H1 (cell line): ENCODE results near the gene TMEM135. TPM values are rescaled to one million over a fixed set of nuclear protein-coding genes. Genes with fewer than 3 reads are reported as not detected.

Source experiments
- CTCF ChIA-PET: fragments of 300-600 bp; sonication (Branson Sonifier 250); formaldehyde crosslinking; loops from one replicate; lab custom pipeline; 2021; ENCODE audit not compliant: partially characterized antibody; lab: Charles Lee
- POLR2A ChIA-PET: fragments of 300-600 bp; sonication (Branson Sonifier 250); formaldehyde crosslinking; loops from one replicate; lab custom pipeline; 2021; ENCODE audit warnings: inconsistent platforms; ENCODE audit not compliant: partially characterized antibody; lab: Charles Lee
- DNase-seq, 2 experiments: peaks; one replicate each; pipeline versions ENCODE4 v3.0.0 to v3.0.0-alpha.2; 2010 to 2022; ENCODE audit warnings: low spot score in 2 of 2, low read depth in 1 of 2, mixed read lengths in 1 of 2
- FAIRE-seq: peaks from 2 replicates; lab custom pipeline; 2011; peaks lifted over from hg19 to GRCh38; lab: Jason Lieb, UNC
- H2AFZ ChIP-seq: 2 replicates; pipeline ENCODE4 v1.8.1; 2012; ENCODE audit warnings: low read length, inconsistent platforms
- H2AK5ac ChIP-seq: 2 replicates; pipeline ENCODE4 v1.6.1; 2013; ENCODE audit warnings: low read depth, low read length
- H2BK120ac ChIP-seq: replicated peaks from 2 replicates; pipeline ENCODE3; 2013; ENCODE audit warnings: low read depth, low read length, inconsistent platforms
- H2BK12ac ChIP-seq: 2 replicates; pipeline ENCODE4 v1.6.1; 2013; ENCODE audit warnings: low read depth, low read length
- H2BK15ac ChIP-seq: 2 replicates; pipeline ENCODE4 v1.6.1; 2013; ENCODE audit warnings: low read length
- H2BK20ac ChIP-seq: 2 replicates; pipeline ENCODE4 v1.6.1; 2013; ENCODE audit warnings: low read length
- H2BK5ac ChIP-seq: 2 replicates; pipeline ENCODE4 v1.6.1; 2013; ENCODE audit warnings: low read depth, low read length
- H3K14ac ChIP-seq: 2 replicates; pipeline ENCODE4 v1.6.1; 2013; ENCODE audit warnings: inconsistent platforms; ENCODE audit not compliant: insufficient read length
- H3K18ac ChIP-seq: 2 replicates; pipeline ENCODE4 v1.6.1; 2013; ENCODE audit warnings: low read length; ENCODE audit errors: extremely low read depth
- H3K23ac ChIP-seq: 2 replicates; pipeline ENCODE4 v1.6.1; 2013; ENCODE audit warnings: inconsistent platforms; ENCODE audit not compliant: insufficient read length
- H3K23me2 ChIP-seq: 2 replicates; pipeline ENCODE4 v1.6.1; 2013; ENCODE audit warnings: low read depth, low read length
- H3K27ac ChIP-seq: 2 replicates; pipeline ENCODE4 v1.6.1; 2011; ENCODE audit warnings: low read depth, low read length, inconsistent platforms
- H3K27me3 ChIP-seq, 4 experiments: replicated peaks in 1 of 4; 1 replicate in 1 of 4; 2 replicates in 3 of 4; pipeline versions ENCODE4 v1.6.1 to v1.8.1; 2011 to 2013; ENCODE audit warnings: low read length in 3 of 4, mild to moderate bottlenecking in 3 of 4, inconsistent platforms in 2 of 4, mixed read lengths in 2 of 4, moderate library complexity in 1 of 4; ENCODE audit not compliant: control insufficient read depth in 3 of 4, insufficient read depth in 3 of 4; ENCODE audit errors: extremely low read depth in 1 of 4
- H3K36me3 ChIP-seq, 4 experiments: 2 replicates each; pipeline versions ENCODE4 v1.6.1 to v1.8.1; 2011 to 2013; ENCODE audit warnings: mild to moderate bottlenecking in 4 of 4, low read length in 3 of 4, moderate library complexity in 2 of 4, control low read depth in 1 of 4, inconsistent platforms in 1 of 4; ENCODE audit not compliant: insufficient read depth in 4 of 4, control insufficient read depth in 2 of 4
- H3K4ac ChIP-seq: replicated peaks from 2 replicates; pipeline ENCODE3; 2013; ENCODE audit warnings: low read length, low read depth, mixed read lengths, inconsistent platforms; ENCODE audit not compliant: insufficient read length
- H3K4me1 ChIP-seq, 4 experiments: replicated peaks in 1 of 4; 1 replicate in 1 of 4; 2 replicates in 3 of 4; pipeline versions ENCODE4 v1.6.1 to v1.8.1; 2011 to 2013; ENCODE audit warnings: low read length in 3 of 4, inconsistent platforms in 2 of 4, mixed read lengths in 1 of 4; ENCODE audit not compliant: insufficient read depth in 4 of 4, control insufficient read depth in 3 of 4
- H3K4me2 ChIP-seq, 2 experiments: 2 replicates each; pipeline versions ENCODE4 v1.6.1 to v1.8.1; 2011 to 2013; ENCODE audit warnings: low read depth in 2 of 2, low read length in 2 of 2, control low read depth in 1 of 2, inconsistent platforms in 1 of 2, mild to moderate bottlenecking in 1 of 2; ENCODE audit not compliant: insufficient read depth in 1 of 2
- H3K4me3 ChIP-seq, 4 experiments: fragments of 200-600, 300-600 bp in 1 of 4; sonication (generic), shearing (Covaris generic), sonication (Bioruptor Twin) in 1 of 4; 2 replicates each; pipeline versions ENCODE4 v1.5.1 to v1.8.1; 2011 to 2016; ENCODE audit warnings: low read length in 4 of 4, low read depth in 3 of 4, control low read depth in 2 of 4, inconsistent platforms in 2 of 4, mild to moderate bottlenecking in 2 of 4, mixed read lengths in 1 of 4, moderate library complexity in 1 of 4; ENCODE audit not compliant: insufficient read depth in 2 of 4; ENCODE audit errors: extremely low read depth in 1 of 4
- H3K56ac ChIP-seq: replicated peaks from 2 replicates; pipeline ENCODE3; 2013; ENCODE audit warnings: low read depth, mild to moderate bottlenecking, mixed read lengths, low read length, inconsistent platforms; ENCODE audit not compliant: insufficient read length
- H3K79me1 ChIP-seq: 2 replicates; pipeline ENCODE4 v1.6.1; 2013; ENCODE audit warnings: low read depth, low read length, control low read depth
- H3K79me2 ChIP-seq, 2 experiments: 2 replicates each; pipeline versions ENCODE4 v1.6.1 to v1.8.1; 2012 to 2013; ENCODE audit warnings: low read length in 2 of 2, mild to moderate bottlenecking in 2 of 2, inconsistent platforms in 1 of 2; ENCODE audit not compliant: insufficient read depth in 2 of 2, control insufficient read depth in 1 of 2
- H3K9ac ChIP-seq, 4 experiments: replicated peaks in 1 of 4; 1 replicate in 1 of 4; 2 replicates in 3 of 4; pipeline versions ENCODE4 v1.6.1 to v1.8.1; 2011 to 2013; ENCODE audit warnings: low read depth in 3 of 4, low read length in 3 of 4, control low read depth in 2 of 4, mild to moderate bottlenecking in 2 of 4, moderate library complexity in 2 of 4, inconsistent platforms in 1 of 4; ENCODE audit errors: extremely low read depth in 1 of 4
- H3K9me3 ChIP-seq, 2 experiments: 2 replicates each; pipeline versions ENCODE4 v1.6.1 to v1.8.1; 2012 to 2013; ENCODE audit warnings: mild to moderate bottlenecking in 2 of 2, moderate library complexity in 2 of 2, control low read depth in 1 of 2, inconsistent platforms in 1 of 2, low read depth in 1 of 2, low read length in 1 of 2, mixed read lengths in 1 of 2; ENCODE audit not compliant: insufficient read depth in 2 of 2
- H4K20me1 ChIP-seq, 2 experiments: replicated peaks in 1 of 2; 2 replicates each; pipeline versions ENCODE3 to v1.8.1; 2011 to 2013; ENCODE audit warnings: inconsistent platforms in 2 of 2, low read length in 2 of 2, mild to moderate bottlenecking in 1 of 2; ENCODE audit not compliant: insufficient read depth in 2 of 2, control insufficient read depth in 1 of 2
- H4K5ac ChIP-seq: 2 replicates; pipeline ENCODE4 v1.6.1; 2013; ENCODE audit warnings: low read length, low read depth, mixed read lengths, inconsistent platforms; ENCODE audit not compliant: insufficient read length
- H4K8ac ChIP-seq: 2 replicates; pipeline ENCODE4 v1.8.0; 2013; ENCODE audit warnings: mild to moderate bottlenecking, moderate library complexity, low read length, inconsistent platforms; ENCODE audit not compliant: insufficient read depth; ENCODE audit errors: extremely low read depth
- H4K91ac ChIP-seq: replicated peaks from 2 replicates; pipeline ENCODE3; 2013; ENCODE audit warnings: low read length, mixed read lengths, inconsistent platforms; ENCODE audit not compliant: insufficient read length
- ASH2L ChIP-seq: fragments of 200-600, 300-600 bp; sonication (generic); IDR thresholded peaks from one replicate; pipeline ENCODE4 v1.7.1; 2017; ENCODE audit warnings: low read length
- CEBPB ChIP-seq: IDR thresholded peaks from 2 replicates; pipeline ENCODE4 v1.6.1; 2012; ENCODE audit warnings: low read depth, low read length
- EZH2 ChIP-seq: fragments of 200-600 bp; sonication (generic); IDR thresholded peaks from 2 replicates; pipeline ENCODE4 v1.7.1; 2012; ENCODE audit warnings: low read depth, mild to moderate bottlenecking, moderate library complexity, low read length, inconsistent platforms; ENCODE audit not compliant: severe bottlenecking
- GTF2F1 ChIP-seq: IDR thresholded peaks from 2 replicates; pipeline ENCODE4 v1.6.1; 2012; ENCODE audit warnings: low read depth, low read length, improper control_type of control experiment, borderline replicate concordance
- MAFK ChIP-seq: IDR thresholded peaks from 2 replicates; pipeline ENCODE4 v1.6.1; 2012; ENCODE audit warnings: low read depth, mild to moderate bottlenecking, improper control_type of control experiment, low read length
- RBBP5 ChIP-seq: IDR thresholded peaks from 2 replicates; pipeline ENCODE4 v1.7.1; 2012; ENCODE audit warnings: low read depth, mild to moderate bottlenecking, inconsistent platforms, low read length, moderate library complexity, borderline replicate concordance
- TCF12 ChIP-seq: IDR thresholded peaks from 2 replicates; pipeline ENCODE4 v1.6.1; 2011; ENCODE audit warnings: low read depth, mild to moderate bottlenecking, low read length
- WGBS, 2 experiments: shearing (Covaris generic) in 1 of 2; methylation state at CpG; one replicate each; pipeline versions ENCODE4 v1.1.6 to v1.1.7; 2013 to 2015; ENCODE audit warnings: low lambda C conversion rate in 2 of 2, mixed read lengths in 2 of 2, inconsistent platforms in 1 of 2, low coverage in 1 of 2, missing lambda C conversion rate in 1 of 2; ENCODE audit not compliant: insufficient replicate concordance in 2 of 2, insufficient coverage in 1 of 2, insufficient read length in 1 of 2; ENCODE audit errors: extremely low coverage in 1 of 2, missing lambda C conversion rate in 1 of 2; 5-methylcytosine and 5-hydroxymethylcytosine counted together
- polyA plus RNA-seq, 7 experiments: library from polyadenylated mRNA; depleted of rRNA in 3 of 7; stranded (reverse) in 5 of 7; unstranded in 2 of 7; fragments of >200 nt in 5 of 7; fragments of 200-250 nt in 2 of 7; gene quantifications; 1 replicate in 5 of 7; 2 replicates in 1 of 7; 4 replicates in 1 of 7; pipeline versions ENCODE4 v1.2.1 to v1.2.3, GENCODE V29; 2011 to 2013; ENCODE audit warnings: missing spikeins in 2 of 7, mixed read lengths in 2 of 7
- total RNA-seq: library from RNA; stranded (reverse); fragmentation: NEBNext Ultra II Directional; extraction: Animal tissue kit (Norgen Biotek cat#: 25700); gene quantifications from 2 replicates; pipeline ENCODE4 v1.2.1, GENCODE V29; 2021
- TF ChIP-seq, protein P1 (sequence below), 3 experiments: IDR thresholded peaks; 1 replicate in 2 of 3; 2 replicates in 1 of 3; pipeline versions ENCODE4 v1.5.1 to v1.6.1; 2011; ENCODE audit warnings: low read length in 3 of 3, mild to moderate bottlenecking in 3 of 3, inconsistent platforms in 2 of 3, low read depth in 1 of 3, moderate library complexity in 1 of 3; ENCODE audit not compliant: insufficient read depth in 1 of 3; ENCODE audit errors: control extremely low read depth in 1 of 3

TMEM135 gene
- total and polyA plus RNA-seq, 2 of the 8 experiments (the other 6 are each of a cell fraction or from before 2014, with no cell fraction given) = 9.3 to 31.3 TPM

DNA sequence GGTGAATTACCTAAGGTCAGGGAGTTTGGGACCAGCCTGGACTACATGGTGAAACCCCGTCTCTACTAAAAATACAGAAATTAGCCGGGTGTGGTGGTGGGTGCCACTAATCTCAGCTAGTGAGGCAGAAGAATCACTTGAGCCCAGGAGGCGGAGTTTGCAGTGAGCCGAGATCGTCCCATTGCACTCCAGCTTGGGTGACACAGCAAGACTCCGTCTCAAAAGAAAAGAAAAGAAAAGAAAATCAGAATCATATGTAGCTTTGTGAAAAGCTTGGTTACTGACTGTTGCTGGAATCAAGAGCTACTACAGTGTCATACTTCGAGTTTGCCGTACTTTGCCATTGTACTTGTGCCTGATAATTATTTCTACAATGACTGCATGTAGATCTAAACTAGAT lies 4.2 kb upstream of the TMEM135 start:
- H3K79me2 ChIP-seq = peaks cover 0 to 3% of the 10 kb centered on the region in 2 experiments; a peak in 2 of 4 replicates
- no peak overlapping the region for H3K27ac ChIP-seq
- no peak overlapping the region for H3K18ac ChIP-seq
- FAIRE-seq (no peak), DNase-seq (no peak)
- no peak overlapping the region for H2BK120ac ChIP-seq
- H2BK15ac ChIP-seq = no peak overlapping the region
- H4K8ac ChIP-seq = no peak overlapping the region
- no peaks in the 10 kb centered on the region for H3K9me3 ChIP-seq
- H2AFZ ChIP-seq = no peak overlapping the region
- H3K9ac ChIP-seq = no peak overlapping the region
- no peak overlapping the region for H3K14ac ChIP-seq
- H4K5ac ChIP-seq = no peak overlapping the region
- H2BK12ac ChIP-seq = no peak overlapping the region
- H4K20me1 ChIP-seq = no peaks in the 10 kb centered on the region
- H2BK5ac ChIP-seq = no peak overlapping the region
- no peak overlapping the region for H3K4ac ChIP-seq
- H3K36me3 ChIP-seq = no peaks in the 10 kb centered on the region
- H3K23me2 ChIP-seq = peaks cover 10% of the 10 kb centered on the region
- ChIA-PET POLR2A (no interaction called here), CTCF (interaction anchor here (0.6 to 2.7 kb wide), 5 partner anchors 27 to 75 kb away, joined by 3 to 9 read pairs (median 5); no protein-coding TSS in a partner anchor)
- H3K56ac ChIP-seq = no peak overlapping the region
- H4K91ac ChIP-seq = no peak overlapping the region
- H3K4me2 ChIP-seq = no peak overlapping the region
- peaks cover 0 to 7% (median 4%) of the 10 kb centered on the region in 4 experiments; a peak in 4 of 7 replicates for H3K4me1 ChIP-seq
- H3K4me3 ChIP-seq = no peak overlapping the region
- no peak overlapping the region for H2BK20ac ChIP-seq
- H3K23ac ChIP-seq = no peak overlapping the region
- no peaks in the 10 kb centered on the region for H3K79me1 ChIP-seq
- H2AK5ac ChIP-seq = no peak overlapping the region
- no peaks in the 10 kb centered on the region for H3K27me3 ChIP-seq
- 76% methylated on average over 8 of the region's 8 CpGs; no CpG with 5 or more reads in 1 of the 2 experiments for WGBS, 2 experiments
- TF ChIP-seq TCF12 (no peak), ASH2L (no peak), EZH2 (no peak), RBBP5 (no peak), CEBPB (no peak), GTF2F1 (no peak), MAFK (no peak)
- TF ChIP-seq, protein P1, sequence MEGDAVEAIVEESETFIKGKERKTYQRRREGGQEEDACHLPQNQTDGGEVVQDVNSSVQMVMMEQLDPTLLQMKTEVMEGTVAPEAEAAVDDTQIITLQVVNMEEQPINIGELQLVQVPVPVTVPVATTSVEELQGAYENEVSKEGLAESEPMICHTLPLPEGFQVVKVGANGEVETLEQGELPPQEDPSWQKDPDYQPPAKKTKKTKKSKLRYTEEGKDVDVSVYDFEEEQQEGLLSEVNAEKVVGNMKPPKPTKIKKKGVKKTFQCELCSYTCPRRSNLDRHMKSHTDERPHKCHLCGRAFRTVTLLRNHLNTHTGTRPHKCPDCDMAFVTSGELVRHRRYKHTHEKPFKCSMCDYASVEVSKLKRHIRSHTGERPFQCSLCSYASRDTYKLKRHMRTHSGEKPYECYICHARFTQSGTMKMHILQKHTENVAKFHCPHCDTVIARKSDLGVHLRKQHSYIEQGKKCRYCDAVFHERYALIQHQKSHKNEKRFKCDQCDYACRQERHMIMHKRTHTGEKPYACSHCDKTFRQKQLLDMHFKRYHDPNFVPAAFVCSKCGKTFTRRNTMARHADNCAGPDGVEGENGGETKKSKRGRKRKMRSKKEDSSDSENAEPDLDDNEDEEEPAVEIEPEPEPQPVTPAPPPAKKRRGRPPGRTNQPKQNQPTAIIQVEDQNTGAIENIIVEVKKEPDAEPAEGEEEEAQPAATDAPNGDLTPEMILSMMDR (IDR thresholded peaks at IDR 0.05; ENCODE audit: control extremely low read depth in 1 of 3, insufficient read depth in 1 of 3, low read depth in 1 of 3, low read length in 3 of 3) = no peak
